Upper lobe of right lung (tissue), 1 donor: Measurements from ENCODE around the gene RNASE8. TPM values are rescaled to one million over a fixed set of nuclear protein-coding genes. Genes with fewer than 3 reads are reported as not detected.

Experiments used
- ATAC-seq: fragments of 200-7000 bp; cut with Tn5 transposase; one replicate; pipeline ENCODE4 v1.9.1; 2020; ENCODE audit warnings: mild to moderate bottlenecking, moderate library complexity
- DNase-seq: peaks from one replicate; pipeline ENCODE4 v3.0.0-alpha.2; 2020
- H3K27ac ChIP-seq: fragments of 200-600 bp; one replicate; pipeline ENCODE4 v1.8.0; 2022
- H3K27me3 ChIP-seq: fragments of 200-600 bp; one replicate; pipeline ENCODE4 v1.8.0; 2022; ENCODE audit warnings: mild to moderate bottlenecking
- H3K36me3 ChIP-seq: fragments of 200-600 bp; one replicate; pipeline ENCODE4 v1.8.0; 2022
- H3K4me1 ChIP-seq: fragments of 200-600 bp; one replicate; pipeline ENCODE4 v1.8.0; 2022
- H3K4me3 ChIP-seq: fragments of 200-600 bp; one replicate; pipeline ENCODE4 v1.8.0; 2022; ENCODE audit warnings: mild to moderate bottlenecking
- H3K9me3 ChIP-seq: fragments of 200-600 bp; one replicate; pipeline ENCODE4 v1.8.0; 2022
- CTCF ChIP-seq: fragments of 200-600 bp; IDR thresholded peaks from one replicate; pipeline ENCODE4 v1.8.0; 2022; ENCODE audit warnings: antibody characterized with exemption
- intact Hi-C: fragments of 100-400 bp; cut with DNase I; formaldehyde crosslinking; loops from one replicate; pipeline ENCODE4 v1.11.0; 2022
- total RNA-seq: library from RNA; stranded (reverse); fragmentation: NEBNext Ultra II Directional; extraction: Animal tissue kit (Norgen Biotek cat#: 25700); gene quantifications from one replicate; pipeline ENCODE4 v1.2.1, GENCODE V29; 2021
- donor health status: DM: no; HTN: yes; CAD: no; lungs with severe emphysema.

Gene RNASE8
- total RNA-seq, 1 donor from 2014 or later, result not detected

- ATAC-seq (no peak), DNase-seq (no peak)
- Histone ChIP-seq H3K9me3 (no peaks in the 10 kb centered on the region), H3K27ac (no peak overlapping the region), H3K27me3 (no peaks in the 10 kb centered on the region), H3K36me3 (peaks cover 49% of the 10 kb centered on the region), H3K4me1 (peaks cover 15% of the 10 kb centered on the region), H3K4me3 (no peak overlapping the region)
- no peak for TF ChIP-seq CTCF
- intact Hi-C loops, result loop anchor here (5.0 kb wide), 1 partner anchor 76 kb away; no protein-coding TSS in a partner anchor
Observed at GRCh38 chr14:21093018-21093417, 35.4 kb downstream of the RNASE8 start.

- no peaks in the 10 kb centered on the region for H3K9me3 ChIP-seq
- no peak for DNase-seq
Observed at GRCh38 chr14:21093769-21094681, 36.4 kb downstream of the RNASE8 start.

GRCh38 chr14:21095430-21096205, 38.0 kb downstream of the RNASE8 start:
- no peak for TF ChIP-seq CTCF
- H3K4me3 ChIP-seq, result no peak overlapping the region
- intact Hi-C loops, result no loop called here
- peaks cover 27% of the 10 kb centered on the region for H3K4me1 ChIP-seq
- peaks cover 24% of the 10 kb centered on the region for H3K36me3 ChIP-seq
- H3K27ac ChIP-seq, result peak overlapping the region; percentile 17
- H3K9me3 ChIP-seq, result no peaks in the 10 kb centered on the region
- DNase-seq (no peak), ATAC-seq (no peak)
- H3K27me3 ChIP-seq, result no peaks in the 10 kb centered on the region

More at GRCh38 chr14:21093769-21094681, 36.4 kb downstream of the RNASE8 start:
- intact Hi-C loops, result loop anchor here (5.0 kb wide), 1 partner anchor 77 kb away; no protein-coding TSS in a partner anchor
- Histone ChIP-seq H3K36me3 (peaks cover 39% of the 10 kb centered on the region), H3K4me3 (no peak overlapping the region), H3K27me3 (no peaks in the 10 kb centered on the region), H3K27ac (no peak overlapping the region), H3K4me1 (peaks cover 16% of the 10 kb centered on the region)
- ATAC-seq, result no peak
- TF ChIP-seq CTCF, result no peak

- TF ChIP-seq CTCF, result no peak
- peaks cover 27% of the 10 kb centered on the region for H3K4me1 ChIP-seq
- H3K36me3 ChIP-seq, result peaks cover 16% of the 10 kb centered on the region
- ATAC-seq (no peak), DNase-seq (no peak)
- H3K27me3 ChIP-seq, result no peaks in the 10 kb centered on the region
- no peaks in the 10 kb centered on the region for H3K9me3 ChIP-seq
- H3K4me3 ChIP-seq, result no peak overlapping the region
- intact Hi-C loops, result no loop called here
- peak overlapping the region; percentile 17 for H3K27ac ChIP-seq
Observed at GRCh38 chr14:21096438-21096837, 38.8 kb downstream of the RNASE8 start.

- ATAC-seq (no peak), DNase-seq (no peak)
- no peaks in the 10 kb centered on the region for H3K9me3 ChIP-seq
- peaks cover 27% of the 10 kb centered on the region for H3K4me1 ChIP-seq
- no peak for TF ChIP-seq CTCF
- intact Hi-C loops, result no loop called here
- H3K27me3 ChIP-seq, result no peaks in the 10 kb centered on the region
- peak overlapping the region; percentile 51 for H3K4me3 ChIP-seq
- H3K36me3 ChIP-seq, result peaks cover 9% of the 10 kb centered on the region
- peak overlapping the region; percentile 65 for H3K27ac ChIP-seq
Observed at GRCh38 chr14:21096978-21097635, 39.5 kb downstream of the RNASE8 start.
